Psoas muscle (tissue), 8 donors: ENCODE measurements around the gene RAB40C. TPM values are rescaled to one million over a fixed set of nuclear protein-coding genes. Genes with fewer than 3 reads are reported as not detected.

Experiments
- ATAC-seq, 4 donors: fragments of 200-7000 bp; cut with Tn5 transposase; one replicate each; pipeline ENCODE4 v1.9.1; 2020; ENCODE audit warnings: moderate library complexity in 3 of 4, mild to moderate bottlenecking in 2 of 4
- DNase-seq, 2 donors: peaks; one replicate each; pipeline ENCODE4 v3.0.0-alpha.2; 2020
- H3K27ac ChIP-seq: fragments of 200-600 bp; one replicate; pipeline ENCODE4 v1.8.0; 2022
- H3K27me3 ChIP-seq, 3 donors: fragments of 200-600 bp in 1 of 3; one replicate each; pipeline versions ENCODE4 v1.6.1 to v1.8.0; 2013 to 2022; ENCODE audit warnings: low read length in 2 of 3, mild to moderate bottlenecking in 2 of 3, moderate library complexity in 1 of 3; ENCODE audit not compliant: insufficient read depth in 3 of 3
- H3K36me3 ChIP-seq, 2 donors: fragments of 200-600 bp in 1 of 2; one replicate each; pipeline versions ENCODE4 v1.6.1 to v1.8.0; 2013 to 2022; ENCODE audit warnings: low read depth in 1 of 2, mild to moderate bottlenecking in 1 of 2, moderate library complexity in 1 of 2; ENCODE audit not compliant: insufficient read depth in 1 of 2
- H3K4me1 ChIP-seq: fragments of 200-600 bp; one replicate; pipeline ENCODE4 v1.8.0; 2022
- H3K4me3 ChIP-seq: fragments of 200-600 bp; one replicate; pipeline ENCODE4 v1.8.0; 2022; ENCODE audit warnings: mild to moderate bottlenecking
- H3K9me3 ChIP-seq: fragments of 200-600 bp; one replicate; pipeline ENCODE4 v1.8.0; 2022
- WGBS, 3 donors: extraction: QIAGEN DNeasy Blood & Tissue Kit; methylation state at CpG; one replicate each; pipeline versions ENCODE4 v1.1.6 to v1.1.7; 2013; 5-methylcytosine and 5-hydroxymethylcytosine counted together
- intact Hi-C, 2 donors: fragments of 100-400 bp; cut with DNase I; formaldehyde crosslinking; loops; one replicate each; pipeline versions ENCODE4 v1.11.0 to v1.14.2; 2022
- polyA plus RNA-seq, 3 donors: library from polyadenylated mRNA; stranded (reverse); fragments of 200-250 nt; gene quantifications; one replicate each; pipeline ENCODE4 v1.2.3, GENCODE V29; 2013
- total RNA-seq, 4 donors: library from RNA; stranded (reverse); fragmentation: NEBNext Ultra II Directional in 2 of 4; extraction: Animal tissue kit (Norgen Biotek cat#: 25700) in 2 of 4; gene quantifications; one replicate each; pipeline versions ENCODE4 v1.2.1 to v1.2.4, GENCODE V29; 2021 to 2023
- TF ChIP-seq, protein P1 (sequence below): fragments of 200-600 bp; IDR thresholded peaks from one replicate; pipeline ENCODE4 v1.8.0; 2022; ENCODE audit warnings: antibody characterized with exemption
- donor health status: healthy with polysubstance abuse.
- donor health status: DM: no; HTN: no; CAD: no; lungs with moderate emphysema.
- donor health status: Bipolar disorder and iron deficiency.
- donor health status: healthy.
- donor health status: DM: yes; HTN: yes; CAD: no.
- donor health status: DM: no; HTN: no; CAD: no.
- donor health status: DM: no; HTN: no; CAD: no.
- donor health status: DM: yes; HTN: yes; CAD: no.

The RAB40C gene
- total and polyA plus RNA-seq, 7 donors, result 12.3 to 20.2 (median 15.7) TPM

DNA sequence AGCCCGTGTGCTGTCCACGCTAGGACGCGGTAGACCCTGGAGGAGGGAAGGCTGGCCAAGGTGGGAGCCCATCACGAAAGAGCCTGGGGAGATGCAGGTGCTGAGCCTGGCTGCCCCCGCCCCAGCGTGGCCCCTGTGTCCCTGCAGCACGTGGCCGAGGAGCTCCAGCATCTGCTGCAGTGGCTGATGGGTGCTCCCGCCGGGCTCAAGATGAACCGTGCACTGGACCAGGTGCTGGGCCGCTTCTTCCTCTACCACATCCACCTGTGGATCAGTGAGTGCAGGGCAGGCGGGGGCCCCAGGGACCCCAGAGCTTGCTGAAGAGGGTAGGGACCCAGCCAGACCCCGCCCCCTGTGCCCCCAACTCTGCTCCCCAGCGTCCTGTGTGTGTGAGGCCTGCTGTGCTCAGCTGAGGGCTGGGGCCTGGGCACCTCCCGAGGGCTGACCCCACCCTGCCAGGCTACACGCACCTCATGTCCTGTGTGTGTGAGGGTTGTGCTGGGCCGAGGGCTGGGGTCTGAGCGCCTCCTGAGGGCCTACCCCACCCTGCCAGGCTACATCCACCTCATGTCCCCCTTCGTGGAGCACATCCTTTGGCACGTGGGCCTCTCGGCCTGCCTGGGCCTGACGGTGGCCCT, 11.5 kb upstream of the RAB40C start:
- no peaks in the 10 kb centered on the region for H3K27me3 ChIP-seq
- TF ChIP-seq, protein P1, sequence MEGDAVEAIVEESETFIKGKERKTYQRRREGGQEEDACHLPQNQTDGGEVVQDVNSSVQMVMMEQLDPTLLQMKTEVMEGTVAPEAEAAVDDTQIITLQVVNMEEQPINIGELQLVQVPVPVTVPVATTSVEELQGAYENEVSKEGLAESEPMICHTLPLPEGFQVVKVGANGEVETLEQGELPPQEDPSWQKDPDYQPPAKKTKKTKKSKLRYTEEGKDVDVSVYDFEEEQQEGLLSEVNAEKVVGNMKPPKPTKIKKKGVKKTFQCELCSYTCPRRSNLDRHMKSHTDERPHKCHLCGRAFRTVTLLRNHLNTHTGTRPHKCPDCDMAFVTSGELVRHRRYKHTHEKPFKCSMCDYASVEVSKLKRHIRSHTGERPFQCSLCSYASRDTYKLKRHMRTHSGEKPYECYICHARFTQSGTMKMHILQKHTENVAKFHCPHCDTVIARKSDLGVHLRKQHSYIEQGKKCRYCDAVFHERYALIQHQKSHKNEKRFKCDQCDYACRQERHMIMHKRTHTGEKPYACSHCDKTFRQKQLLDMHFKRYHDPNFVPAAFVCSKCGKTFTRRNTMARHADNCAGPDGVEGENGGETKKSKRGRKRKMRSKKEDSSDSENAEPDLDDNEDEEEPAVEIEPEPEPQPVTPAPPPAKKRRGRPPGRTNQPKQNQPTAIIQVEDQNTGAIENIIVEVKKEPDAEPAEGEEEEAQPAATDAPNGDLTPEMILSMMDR, result no peak
- peaks cover 3% of the 10 kb centered on the region for H3K4me1 ChIP-seq
- ATAC-seq (peak in 2 of 4 donors; percentile 5 to 6), DNase-seq (no peak)
- intact Hi-C loops, result loop anchor here (2.0 to 10.0 kb wide), 3 partner anchors 32 to 206 kb away; partner anchors contain the start of genes CHTF18 (in 1 of the 2) and RPUSD1 (in 1 of the 2)
- WGBS, 3 donors, result 75 to 86% (median 83%) methylated on average over 19 to 24 of the region's 24 CpGs
- no peaks in the 10 kb centered on the region for H3K9me3 ChIP-seq
- H3K36me3 ChIP-seq, result peaks cover 0 to 30% of the 10 kb centered on the region in 2 donors
- no peak overlapping the region for H3K27ac ChIP-seq
- peak overlapping the region; percentile 42 for H3K4me3 ChIP-seq

DNA sequence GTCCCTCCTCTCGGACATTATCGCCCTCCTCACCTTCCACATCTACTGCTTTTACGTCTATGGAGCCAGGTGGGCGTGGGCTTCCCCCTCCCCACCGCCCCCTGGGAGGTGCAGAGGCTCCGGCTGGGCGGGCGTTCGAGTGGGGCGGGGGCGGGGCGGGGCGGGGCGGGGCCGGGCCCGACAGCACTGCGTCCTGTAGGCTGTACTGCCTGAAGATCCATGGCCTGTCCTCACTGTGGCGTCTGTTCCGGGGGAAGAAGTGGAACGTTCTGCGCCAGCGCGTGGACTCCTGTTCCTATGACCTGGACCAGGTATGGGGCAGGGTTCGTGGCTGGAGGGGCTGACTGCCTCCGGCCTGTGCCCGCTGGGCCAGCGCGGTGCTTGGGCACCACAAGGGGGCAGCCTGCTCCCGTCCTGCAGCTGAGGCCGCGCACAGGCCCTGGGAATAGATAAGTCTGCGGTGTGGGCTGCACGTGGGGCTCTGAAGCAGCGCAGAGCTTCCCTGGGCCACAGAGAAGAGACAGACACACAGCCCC, 10.9 kb upstream of the RAB40C start:
- Histone ChIP-seq H3K4me3 (peak overlapping the region; percentile 42), H3K9me3 (no peaks in the 10 kb centered on the region), H3K27ac (no peak overlapping the region), H3K4me1 (peaks cover 3% of the 10 kb centered on the region), H3K36me3 (peaks cover 0 to 26% of the 10 kb centered on the region in 2 donors), H3K27me3 (no peaks in the 10 kb centered on the region)
- TF ChIP-seq, protein P1, result peak; percentile 92
- intact Hi-C loops, result loop anchor here (2.0 to 10.0 kb wide), 3 partner anchors 32 to 206 kb away; partner anchors contain the start of genes CHTF18 (in 1 of the 2) and RPUSD1 (in 1 of the 2)
- DNase-seq (peak; percentile 74 to 91), ATAC-seq (peak; percentile 89 to 94 (median 91))
- 16 to 37% (median 16%) methylated on average over 28 to 34 of the region's 34 CpGs for WGBS, 3 donors

DNA sequence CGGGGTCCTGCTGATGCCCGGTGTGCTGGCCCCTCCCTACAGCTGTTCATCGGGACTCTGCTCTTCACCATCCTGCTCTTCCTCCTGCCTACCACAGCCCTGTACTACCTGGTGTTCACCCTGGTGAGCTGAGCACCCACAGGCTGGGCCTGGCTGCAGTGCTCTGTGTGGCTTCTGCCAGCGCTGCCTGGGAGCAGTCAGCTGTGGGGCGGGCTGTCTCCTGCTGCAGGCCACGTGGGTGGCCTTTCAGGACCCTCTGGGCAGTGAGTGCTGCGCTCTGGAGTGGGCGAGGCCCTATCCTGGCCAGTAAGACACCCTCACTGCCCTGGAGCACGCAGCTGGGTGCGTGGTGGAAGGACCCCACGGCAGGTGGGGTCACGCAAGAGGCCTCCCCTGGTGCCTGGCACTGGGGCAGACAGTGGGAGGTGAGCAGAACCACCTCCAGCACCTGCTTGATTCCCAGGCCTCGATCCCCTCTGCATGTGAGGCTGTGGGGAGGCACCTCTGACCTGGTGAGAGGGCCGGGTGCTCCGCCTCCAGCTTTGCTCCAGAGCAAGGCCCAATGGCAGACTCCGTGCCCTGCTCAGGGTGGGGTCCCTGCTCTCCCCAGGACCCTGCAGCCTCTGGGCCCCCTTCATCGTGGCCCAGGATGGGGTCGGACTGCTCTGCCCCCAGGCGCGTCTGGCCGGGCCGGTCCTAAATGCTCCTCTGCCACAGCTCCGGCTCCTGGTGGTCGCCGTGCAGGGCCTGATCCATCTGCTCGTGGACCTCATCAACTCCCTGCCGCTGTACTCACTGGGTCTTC, 9.5 kb upstream of the RAB40C start:
- Histone ChIP-seq H3K4me3 (no peak overlapping the region), H3K27me3 (no peaks in the 10 kb centered on the region), H3K36me3 (peaks cover 0 to 12% of the 10 kb centered on the region in 2 donors), H3K4me1 (peaks cover 3% of the 10 kb centered on the region), H3K9me3 (no peaks in the 10 kb centered on the region), H3K27ac (no peak overlapping the region)
- intact Hi-C loops, result loop anchor here in 1 of 2 donors (2.0 kb wide), 1 partner anchor 24 kb away; no protein-coding TSS in a partner anchor
- no peak for DNase-seq
- WGBS, 3 donors, result 90 to 95% (median 92%) methylated on average over 21 to 27 of the region's 27 CpGs
- TF ChIP-seq, protein P1, result no peak
- no peak for ATAC-seq

DNA sequence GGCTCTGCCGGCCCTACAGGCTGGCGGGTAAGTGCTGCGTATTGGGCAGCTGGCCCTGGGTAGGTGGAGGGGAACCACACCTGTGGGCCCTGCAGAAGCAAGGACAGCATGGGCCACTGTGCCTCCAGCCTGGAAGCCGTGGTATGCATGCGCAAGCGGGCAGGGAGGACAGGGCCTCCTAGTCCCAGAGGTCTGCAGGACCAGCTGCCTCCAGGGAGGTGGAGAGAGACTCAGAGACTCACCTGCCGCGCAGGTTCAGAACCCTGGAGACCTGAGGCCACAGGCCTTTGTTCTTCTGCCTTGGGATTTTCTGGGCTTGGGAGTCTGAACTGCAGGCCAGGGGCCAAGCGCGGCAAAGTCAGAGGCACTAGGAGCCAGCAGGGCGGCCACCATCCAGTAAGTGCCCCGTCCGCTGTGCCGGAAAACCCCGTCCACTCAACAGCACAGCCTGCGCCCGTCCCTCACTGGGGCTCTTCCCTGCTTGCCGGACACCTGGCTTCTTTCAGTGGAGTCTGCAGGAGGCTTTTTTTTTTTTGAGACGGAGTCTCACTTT, 8.8 kb upstream of the RAB40C start:
- no peaks in the 10 kb centered on the region for H3K27me3 ChIP-seq
- H3K4me1 ChIP-seq, result peaks cover 8% of the 10 kb centered on the region
- ATAC-seq (no peak), DNase-seq (no peak)
- no peaks in the 10 kb centered on the region for H3K9me3 ChIP-seq
- intact Hi-C loops, result loop anchor here in 1 of 2 donors (2.0 kb wide), 1 partner anchor 24 kb away; no protein-coding TSS in a partner anchor
- H3K4me3 ChIP-seq, result no peak overlapping the region
- peaks cover 0 to 5% of the 10 kb centered on the region in 2 donors for H3K36me3 ChIP-seq
- TF ChIP-seq, protein P1, result no peak
- WGBS, 3 donors, result 95 to 97% (median 96%) methylated on average over 16 to 19 of the region's 19 CpGs
- no peak overlapping the region for H3K27ac ChIP-seq
